Activated CD4-positive, alpha-beta T cell treated with anti-CD3 and anti-CD28 coated beads, Interleukin-10, Interleukin-2, amounts not matched to agents 100 ng/mL and 50 ng/mL, durations not matched to agents 16 hours and 8 hours (primary cell): ENCODE results near the gene AKR1B1.
"Not testable (repeated sequence)": the region's sequence is repeated elsewhere in the genome, so short reads cannot be mapped to it uniquely, and the experiment has no call there.

Experiments
- DNase-seq: peaks from one replicate; pipeline ENCODE4 v3.0.0-alpha.2; 2020

AKR1B1 gene

DNA sequence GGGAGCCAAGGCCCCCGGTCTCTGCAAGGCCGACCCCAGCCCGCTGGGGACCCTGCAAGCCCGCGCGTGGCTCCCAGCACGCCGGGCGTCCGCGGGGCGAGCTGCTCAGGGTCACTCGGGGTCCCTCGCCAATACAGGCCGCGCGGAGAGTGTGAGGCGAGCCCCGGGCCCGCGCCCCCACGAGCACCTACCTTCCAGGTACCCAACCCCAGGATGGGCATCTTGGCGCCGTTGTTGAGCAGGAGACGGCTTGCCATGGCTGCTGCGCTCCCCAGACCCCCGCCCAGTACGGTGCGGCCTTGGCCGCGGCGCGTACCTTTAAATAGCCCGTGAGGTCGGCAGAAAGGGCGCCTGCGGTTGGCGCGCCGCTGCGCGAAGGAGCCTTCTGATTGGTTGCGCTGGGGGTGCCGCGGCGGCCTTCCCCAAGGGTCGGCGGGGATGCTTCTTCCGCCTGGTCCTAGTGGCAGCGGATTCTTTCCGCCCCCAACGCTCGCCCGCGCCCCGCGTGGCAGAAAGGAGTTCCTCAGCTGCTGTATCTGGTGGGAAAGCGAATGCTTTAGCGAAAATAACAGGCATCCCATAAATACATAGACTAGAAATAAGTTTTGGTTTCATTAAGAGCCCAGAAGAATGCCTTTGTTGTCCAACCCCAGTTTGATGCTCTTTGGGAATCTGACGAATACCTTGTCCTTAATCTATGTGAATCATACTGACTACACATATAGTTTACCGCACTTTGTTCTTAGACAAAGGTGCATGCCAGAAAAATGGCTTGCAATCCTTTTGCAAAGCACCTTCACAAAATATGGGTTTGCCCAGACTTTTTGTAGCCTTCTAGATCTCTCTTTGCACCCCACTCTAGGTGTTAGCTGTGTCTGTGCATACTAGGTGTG, at the start of gene AKR1B1:
Gene AKR1B1, minus strand, starts transcription at position 295 of the 893 bp plus-strand sequence. Its CDS starts 38 bp downstream, at position 257.
- DNase-seq: peak; percentile 94

DNA sequence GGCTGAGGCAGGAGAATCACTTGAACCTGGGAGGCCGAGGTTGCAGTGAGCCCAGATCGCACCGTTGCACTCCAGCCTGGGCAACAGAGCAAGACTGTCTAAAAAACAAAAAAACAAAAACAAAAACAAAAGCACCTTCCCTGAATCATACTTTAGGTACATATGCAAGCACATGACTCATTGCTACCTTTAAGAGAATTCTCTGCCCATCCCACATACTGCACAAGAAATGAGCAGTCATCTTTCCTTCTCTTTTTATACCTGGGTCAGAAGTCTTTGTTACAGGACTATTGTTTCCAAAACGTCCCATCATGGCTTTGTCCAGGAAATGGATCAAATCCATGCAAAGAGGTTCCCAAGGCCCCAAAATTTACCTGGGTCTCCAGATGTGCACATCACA, 47.0 kb upstream of the AKR1B1 start:
- no peak for DNase-seq

DNA sequence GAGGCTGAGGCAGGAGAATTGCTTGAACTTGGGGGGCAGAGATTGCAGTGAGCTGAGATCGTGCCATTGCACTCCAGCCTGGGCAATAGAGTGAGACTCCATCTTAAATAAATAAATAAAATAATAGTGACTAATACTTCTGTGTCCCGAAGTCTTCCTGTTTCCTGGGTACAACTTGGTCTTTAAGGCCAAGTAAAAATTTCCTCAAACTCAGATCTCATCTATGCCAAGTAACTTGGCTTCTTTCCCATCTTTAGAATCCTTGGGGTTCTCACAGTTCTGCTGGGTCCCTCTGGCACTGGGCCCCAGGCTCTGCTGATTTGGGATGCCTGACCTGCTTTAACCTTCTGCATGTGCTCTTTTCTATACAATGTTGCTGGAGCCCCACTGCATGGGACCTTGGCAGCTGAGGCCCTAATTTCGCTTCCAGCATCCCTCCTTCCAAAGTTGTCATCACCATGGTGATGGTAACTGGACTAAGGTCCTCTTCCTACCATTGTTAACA, 45.8 kb upstream of the AKR1B1 start:
- DNase-seq: no peak

DNA sequence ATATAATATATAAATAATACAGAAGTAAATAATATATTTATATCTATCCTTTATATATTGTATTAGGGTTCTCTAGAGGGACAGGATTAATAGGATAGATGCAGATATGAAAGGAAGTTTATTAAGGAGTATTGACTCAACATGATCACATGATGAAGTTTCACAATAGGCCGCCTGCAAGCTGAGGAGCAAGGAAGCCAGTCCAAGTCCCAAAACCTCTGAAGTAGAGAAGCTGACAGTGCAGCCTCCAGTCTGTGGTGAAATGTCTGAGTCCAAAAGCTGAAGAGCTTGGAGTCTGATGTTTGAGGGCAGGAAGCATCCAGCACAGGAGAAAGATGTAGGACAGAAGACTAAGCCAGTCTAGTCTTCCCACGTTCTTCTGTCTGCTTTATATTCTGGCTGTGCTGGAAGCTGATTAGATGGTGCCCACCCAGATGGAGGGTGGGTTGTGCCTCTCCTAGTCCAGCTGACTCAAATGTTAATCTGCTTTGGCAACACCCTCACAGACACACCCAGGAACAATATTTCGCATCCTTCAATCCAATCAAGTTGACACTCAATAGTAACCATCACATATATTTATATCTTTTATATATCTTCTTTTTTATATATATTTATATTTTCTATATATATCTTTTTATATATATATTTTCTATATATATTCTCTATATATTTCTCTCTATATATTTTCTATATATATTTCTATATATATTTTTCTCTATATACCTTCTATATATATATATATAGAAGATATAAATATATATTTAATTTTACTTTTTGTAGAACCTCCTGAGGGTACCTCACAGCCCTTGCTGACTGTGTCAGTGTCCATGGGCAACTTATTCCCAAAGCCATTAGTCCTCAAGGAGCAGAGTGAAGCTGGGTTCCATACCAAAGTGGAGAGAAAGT, 43.8 kb upstream of the AKR1B1 start:
- DNase-seq: no peak

DNA sequence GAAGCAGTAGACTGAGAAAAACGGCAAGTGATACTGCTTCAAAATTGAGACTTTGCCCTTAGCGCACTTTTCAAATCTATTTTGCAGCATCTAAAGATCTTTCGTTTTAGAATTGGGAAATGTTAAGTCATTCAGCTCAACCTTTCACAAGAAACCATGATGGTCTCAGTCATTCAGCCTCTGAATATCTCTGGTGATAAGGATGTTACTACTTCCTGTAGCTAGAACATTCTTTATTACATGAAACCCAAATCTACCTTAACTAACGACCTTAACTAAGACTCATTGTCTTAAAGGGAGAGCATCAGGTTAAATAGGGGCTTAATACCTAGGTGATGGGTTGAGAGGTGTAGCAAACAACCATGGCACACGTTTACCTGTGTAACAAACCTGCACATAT, 42.1 kb upstream of the AKR1B1 start:
- DNase-seq: no peak

DNA sequence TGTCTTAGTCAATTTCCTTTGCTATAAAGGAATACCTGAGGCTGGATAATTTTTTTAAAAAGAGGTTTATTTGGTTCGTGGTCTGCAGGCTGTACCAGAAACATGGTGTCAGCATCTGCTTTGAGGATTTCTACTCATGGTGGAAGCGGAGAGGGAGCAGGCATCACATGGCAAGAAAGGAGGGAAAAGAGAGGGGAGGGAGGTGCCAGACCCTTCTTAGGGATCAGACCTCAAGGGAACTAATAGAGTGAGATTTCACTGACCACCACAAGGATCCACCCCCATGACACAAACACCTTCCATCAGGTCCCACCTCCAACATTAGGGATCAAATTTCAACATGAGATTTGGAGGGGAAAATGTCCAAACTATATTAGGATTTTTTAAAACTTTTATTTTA, 41.5 kb upstream of the AKR1B1 start:
- DNase-seq: no peak

DNA sequence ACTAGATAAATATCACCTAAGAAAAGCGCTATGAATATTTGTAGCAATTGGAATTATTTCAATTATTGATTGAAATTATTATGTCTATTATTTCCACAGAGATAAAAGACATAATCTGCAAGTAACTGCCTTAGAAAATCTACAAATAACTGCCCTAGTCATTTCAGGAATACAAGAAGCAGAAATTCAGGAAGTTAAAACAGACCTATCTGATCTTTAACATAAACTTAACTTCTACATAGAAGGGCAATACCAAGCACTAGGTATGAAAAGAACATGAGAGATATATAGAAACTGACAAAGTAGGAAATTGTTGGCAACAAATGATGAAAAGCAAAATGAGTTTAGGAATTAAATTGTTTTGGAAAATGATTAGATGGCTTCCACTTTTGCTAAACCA, 36.6 kb upstream of the AKR1B1 start:
- no peak for DNase-seq

DNA sequence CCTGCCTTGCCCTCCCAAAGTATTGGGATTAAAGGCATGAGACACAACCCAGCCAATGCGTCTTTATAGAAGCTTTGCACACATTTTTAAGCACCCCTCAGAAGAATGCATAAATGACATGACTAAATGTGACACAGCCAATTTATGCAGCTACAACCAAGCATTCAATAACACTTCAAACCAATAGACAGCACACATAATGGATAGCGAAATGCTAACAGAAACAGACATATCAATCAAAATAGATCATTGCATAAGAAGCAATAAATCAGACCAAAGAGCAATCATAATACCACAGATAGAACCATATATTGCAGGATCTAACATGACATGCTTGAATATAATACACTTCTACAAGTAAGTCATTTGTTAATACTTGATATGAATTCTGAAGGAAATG, 34.2 kb upstream of the AKR1B1 start:
- DNase-seq: no peak

DNA sequence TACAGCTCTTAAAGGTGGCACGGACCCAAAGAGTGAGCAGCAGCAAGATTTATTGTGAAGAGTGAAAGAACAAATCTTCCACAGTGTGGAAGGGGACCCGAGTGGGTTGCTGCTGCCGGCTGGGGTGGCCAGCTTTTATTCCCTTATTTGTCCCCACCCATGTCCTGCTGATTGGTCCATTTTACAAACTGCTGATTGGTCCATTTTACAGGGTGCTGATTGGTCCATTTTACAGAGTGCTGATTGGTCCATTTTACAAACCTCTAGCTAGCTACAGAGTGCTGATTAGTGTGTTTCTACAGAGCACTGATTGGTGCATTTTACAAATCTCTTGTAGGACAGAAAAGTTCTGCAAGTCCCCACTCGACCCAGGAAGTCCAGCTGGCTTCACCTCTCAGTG, 28.8 kb upstream of the AKR1B1 start:
- not testable (repeated sequence) for DNase-seq

DNA sequence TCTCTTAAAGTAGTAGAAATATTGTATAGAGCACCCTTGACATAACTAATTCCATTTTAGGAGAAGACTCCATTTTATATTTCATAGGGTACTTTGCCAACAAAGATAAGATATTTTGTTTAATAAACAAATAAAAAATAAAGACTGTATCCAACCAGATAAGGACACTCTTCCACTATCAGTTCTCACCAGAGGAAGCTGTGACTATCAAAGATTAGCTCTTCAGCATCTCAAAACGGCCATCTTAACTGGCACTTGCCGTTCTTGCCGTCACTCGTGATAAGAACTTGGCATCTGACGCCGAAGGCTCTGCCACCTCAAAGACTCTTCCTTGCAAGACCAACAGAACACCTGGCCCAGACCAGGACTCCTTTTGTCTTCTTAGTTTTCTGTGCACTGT, 26.3 kb upstream of the AKR1B1 start:
- DNase-seq: no peak

DNA sequence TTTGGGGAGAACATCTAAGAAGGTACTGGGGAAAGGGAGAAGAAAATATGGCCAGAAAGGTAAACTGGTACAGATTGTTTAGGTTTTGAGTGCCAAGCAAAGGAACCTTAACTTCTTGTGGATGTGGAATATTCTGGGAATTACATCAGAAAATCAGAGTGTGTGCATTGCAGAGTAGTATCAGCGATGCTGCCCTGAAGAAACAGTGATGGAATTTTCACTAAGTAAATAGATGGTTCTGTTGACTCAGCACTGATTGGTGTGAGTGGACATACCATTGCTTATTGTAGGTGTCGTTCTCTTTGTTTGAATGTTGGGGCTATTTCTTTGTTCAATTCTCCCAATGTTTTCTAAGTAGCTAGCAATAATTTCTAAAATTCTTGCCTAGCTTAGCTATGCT, 24.4 kb upstream of the AKR1B1 start:
- no peak for DNase-seq

DNA sequence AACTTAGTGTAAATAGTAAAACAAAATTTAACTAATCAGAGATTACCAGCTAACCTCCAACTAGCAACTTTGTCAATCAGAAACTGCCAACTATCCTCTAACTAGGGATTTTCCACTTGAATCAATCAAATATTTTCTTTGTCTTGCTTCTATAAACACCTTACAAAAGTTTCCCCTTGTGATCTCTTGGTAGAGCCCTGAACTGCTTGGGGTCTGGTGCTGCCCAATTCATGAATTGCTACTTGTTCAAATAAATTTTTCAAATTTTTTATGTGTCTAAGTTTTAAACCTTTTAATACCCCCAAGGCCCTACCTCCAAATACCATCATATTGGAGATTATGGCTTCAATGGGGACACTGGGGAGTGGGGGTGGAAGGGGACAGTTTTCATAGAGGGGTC, 24.0 kb upstream of the AKR1B1 start:
- no peak for DNase-seq

DNA sequence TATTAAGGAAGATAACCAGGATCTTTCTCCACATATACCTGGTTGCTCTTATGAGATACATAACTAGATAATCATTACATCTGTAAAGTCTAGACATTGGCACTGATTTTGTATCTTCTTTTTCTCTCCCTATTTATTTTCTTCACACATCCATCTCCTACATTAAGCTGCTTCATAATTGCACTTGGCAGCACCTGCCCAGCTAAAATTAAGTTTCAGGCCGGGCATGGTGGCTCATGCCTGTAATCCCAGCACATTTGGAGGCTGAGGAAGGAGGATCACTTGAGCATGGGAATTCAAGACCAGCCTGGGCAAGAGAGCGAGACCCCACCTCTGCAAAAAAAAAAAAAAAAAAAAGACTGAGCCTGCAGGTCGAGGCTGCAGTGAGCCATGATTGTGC, 22.3 kb upstream of the AKR1B1 start:
- DNase-seq: no peak

DNA sequence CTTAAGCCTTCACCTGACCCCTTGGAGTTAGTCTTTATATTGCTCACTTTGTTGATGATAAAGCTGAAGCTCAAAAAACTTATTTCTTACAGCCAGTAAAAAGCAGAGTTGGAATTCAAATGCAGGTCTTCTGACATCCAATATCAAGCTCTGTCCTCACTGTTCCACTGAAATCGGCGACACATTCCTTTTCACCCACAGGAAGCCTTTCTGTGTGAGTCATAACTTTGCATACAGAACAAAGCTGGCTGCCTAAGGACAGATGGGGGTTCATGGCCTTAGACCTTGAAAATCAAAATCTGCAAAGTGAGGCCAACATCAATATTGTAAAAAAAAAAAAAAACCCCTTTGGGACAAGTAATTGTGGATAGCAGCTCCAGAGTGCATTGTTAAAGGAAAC, 21.8 kb upstream of the AKR1B1 start:
- DNase-seq: no peak

DNA sequence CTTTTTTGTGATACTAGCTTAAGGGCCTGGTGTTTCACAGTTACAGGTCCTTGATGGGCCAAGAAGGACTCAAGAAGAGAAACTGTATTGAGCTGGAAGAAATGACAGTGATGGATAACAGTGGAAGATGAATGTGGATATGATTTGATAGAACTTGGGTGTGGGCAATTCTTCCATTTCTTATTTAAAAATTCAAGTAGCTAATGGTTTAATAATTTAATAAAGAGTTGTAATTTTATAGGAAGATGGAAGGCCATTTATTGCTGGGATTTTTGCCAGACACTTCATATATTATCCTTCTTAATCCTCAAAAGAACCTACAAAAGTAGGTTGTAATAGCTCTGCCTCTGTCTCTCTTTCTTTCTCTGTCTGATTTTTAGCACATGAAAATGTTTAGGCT, 21.3 kb upstream of the AKR1B1 start:
- DNase-seq: no peak

DNA sequence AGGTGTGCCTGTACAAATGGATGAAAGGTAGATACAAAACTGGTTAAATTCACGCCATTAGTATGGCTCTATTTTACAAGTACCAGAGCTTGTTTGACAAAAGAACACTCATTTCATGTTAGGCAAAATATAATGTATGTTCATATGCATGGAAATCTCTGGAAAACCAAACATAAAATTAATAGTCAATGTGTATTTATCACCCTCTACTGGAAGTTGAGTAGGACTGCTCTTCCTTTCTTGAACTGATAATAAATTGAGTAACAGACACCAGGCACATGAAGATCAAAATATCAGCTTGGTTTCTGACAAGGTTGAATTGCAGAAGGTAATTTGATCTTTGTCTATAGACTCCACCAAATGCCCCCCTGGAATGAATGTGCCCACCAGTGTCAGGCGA, 19.8 kb upstream of the AKR1B1 start:
- DNase-seq: no peak

DNA sequence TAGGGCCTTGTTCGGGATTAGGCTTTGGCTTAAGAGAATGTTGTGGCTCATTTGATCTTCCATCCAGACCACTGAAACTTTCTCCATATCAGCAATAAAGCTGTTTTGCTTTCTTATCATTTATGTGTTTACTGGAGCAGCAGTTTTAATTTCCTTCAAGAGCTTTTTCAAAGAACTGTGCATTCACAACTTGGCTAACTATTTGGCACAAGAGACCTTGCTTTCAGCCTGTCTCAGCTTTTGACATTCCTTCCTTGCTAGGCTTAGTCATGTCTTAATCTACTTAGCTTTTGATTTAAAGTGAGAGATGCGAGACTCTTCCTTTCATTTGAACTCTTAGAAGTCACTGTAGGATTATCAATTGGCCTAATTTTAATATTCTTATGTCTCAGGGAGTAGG, 19.1 kb upstream of the AKR1B1 start:
- DNase-seq: no peak

DNA sequence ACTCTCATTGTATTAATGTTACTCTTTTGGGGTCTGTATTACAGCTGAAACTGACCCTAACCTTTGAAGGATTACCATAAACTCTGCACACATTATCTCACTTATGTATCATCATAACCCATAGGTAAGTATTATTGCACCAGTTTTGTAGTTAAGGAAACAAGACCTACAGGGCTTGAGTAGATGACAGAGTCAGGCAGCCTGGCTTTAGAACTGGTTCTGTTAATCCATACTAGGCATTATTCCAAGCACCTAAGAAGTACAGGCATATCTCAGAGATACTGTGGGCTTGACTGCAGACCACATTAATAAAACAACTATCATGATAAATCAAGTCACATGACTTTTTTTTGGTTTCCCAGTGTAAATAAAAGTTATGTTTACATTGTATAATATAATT, 17.1 kb upstream of the AKR1B1 start:
- no peak for DNase-seq

DNA sequence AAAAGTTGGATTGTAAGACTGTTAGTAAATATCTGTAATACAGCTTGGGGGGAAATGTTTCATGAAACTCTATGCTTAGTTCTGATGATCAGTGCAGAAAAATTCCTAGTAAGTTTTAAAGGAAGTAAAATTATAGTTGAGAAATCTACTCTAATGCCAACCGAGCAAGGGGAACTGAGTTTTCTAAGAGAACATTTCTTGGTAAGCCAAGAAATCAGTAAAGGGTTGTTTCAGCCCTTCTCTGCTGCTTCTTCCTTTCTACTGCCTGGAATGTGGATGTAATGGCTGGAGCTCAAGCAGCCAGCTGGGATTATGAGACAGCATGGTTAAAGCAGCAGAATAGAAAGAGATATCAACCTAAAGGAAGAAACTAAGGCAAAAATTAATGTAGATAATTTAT, 15.9 kb upstream of the AKR1B1 start:
- no peak for DNase-seq

DNA sequence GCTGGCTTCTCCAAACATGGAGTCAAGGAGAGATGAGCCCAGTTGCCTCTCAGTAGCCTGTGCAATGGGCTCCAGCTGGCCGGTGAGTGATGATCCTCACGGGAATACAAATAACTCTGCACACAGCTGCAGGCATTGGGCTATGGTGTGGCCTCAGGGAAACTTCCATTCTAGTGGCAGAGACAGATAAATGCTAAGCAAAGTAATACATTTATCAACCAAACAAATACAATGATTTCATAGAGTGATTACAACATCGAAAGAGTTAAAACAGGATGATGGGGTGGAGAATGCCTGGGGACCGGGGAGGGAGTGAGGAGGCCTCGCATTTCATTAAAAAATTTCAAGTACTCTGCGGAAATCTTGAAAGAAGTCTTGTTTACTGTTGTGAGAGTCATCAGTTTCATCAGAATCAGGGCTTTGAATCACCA, 15.0 kb upstream of the AKR1B1 start:
- no peak for DNase-seq

DNA sequence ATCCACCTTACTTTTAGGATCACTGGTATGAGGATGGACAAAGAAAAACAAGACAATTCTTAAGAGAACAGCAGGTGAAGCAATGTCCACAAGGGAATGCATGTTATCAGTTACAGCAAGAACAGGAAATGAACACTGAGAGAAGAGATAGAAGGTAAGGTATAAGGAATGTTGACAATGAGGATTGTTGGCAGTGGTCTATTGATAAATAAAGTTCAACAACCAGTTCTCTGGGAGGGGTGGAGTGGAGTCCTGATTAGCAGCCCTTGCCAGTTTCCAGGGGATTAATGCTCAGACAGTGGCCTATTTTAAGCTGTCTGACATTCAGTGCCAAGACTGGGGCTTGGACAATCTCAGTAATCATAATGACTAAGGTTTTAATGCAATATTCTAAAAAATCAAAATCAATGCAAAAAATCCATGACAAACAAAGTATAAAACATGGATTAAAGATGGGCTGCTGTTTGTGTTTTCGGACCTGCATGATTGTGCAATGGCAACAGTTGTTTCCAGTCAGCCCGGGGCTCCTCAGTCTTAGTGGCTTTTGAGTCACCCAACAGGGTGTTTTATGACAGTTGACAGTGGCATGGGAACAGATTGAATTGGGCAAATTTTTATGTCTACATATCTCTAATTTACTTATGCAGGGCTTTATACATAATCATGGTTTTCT, 13.8 kb upstream of the AKR1B1 start:
- DNase-seq: no peak

DNA sequence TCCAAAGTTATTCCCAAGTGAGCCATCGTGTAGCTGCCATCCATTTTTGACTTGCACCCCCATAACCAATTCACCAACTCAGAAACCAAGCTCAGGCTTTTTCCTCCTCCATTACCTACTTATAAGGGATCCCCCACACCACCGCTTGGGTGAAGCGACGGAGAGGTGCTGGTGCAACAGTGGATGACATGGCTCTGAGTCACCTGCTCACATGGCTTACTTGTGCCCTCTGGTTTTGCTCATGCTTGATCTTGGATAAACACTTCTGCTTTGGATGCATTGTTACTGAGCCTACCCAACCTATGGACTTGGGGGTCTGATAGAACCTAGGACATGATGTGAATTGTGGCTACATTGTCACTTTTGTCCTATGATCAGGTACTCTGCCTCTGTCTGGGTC, 12.0 kb upstream of the AKR1B1 start:
- no peak for DNase-seq

DNA sequence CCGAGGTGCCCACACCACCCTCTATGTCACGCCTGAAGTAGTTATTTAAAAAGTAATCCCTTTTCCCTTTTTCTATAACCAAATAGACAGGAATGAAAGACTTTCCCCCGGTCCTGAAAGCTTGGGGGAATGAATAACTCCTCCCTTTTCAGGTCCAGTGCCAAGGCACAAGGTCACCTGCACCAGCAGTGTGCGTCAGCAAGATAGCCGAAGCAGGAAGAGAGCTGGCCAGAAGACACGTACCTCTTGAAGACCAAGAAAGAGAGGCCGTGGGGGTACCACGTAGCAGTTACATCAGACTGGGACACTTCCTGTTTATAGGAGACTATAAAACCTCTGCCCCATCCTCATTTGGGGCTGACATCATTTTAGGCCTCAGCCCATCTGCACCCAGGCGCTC, 10.7 kb upstream of the AKR1B1 start:
- no peak for DNase-seq
